Prostate gland (tissue), 2 donors: ENCODE results near the gene SPAG4.

Experiments used
- CTCF ChIP-seq, 4 experiments: fragments of 200-600 bp in 2 of 4; fragments of 450-650 bp in 2 of 4; sonication (generic) in 2 of 4; IDR thresholded peaks; 1 replicate in 3 of 4; 2 replicates in 1 of 4; pipeline ENCODE4 v1.5.1; 2016 to 2019; ENCODE audit warnings: antibody characterized with exemption in 4 of 4, mild to moderate bottlenecking in 2 of 4, moderate library complexity in 2 of 4
- POLR2A ChIP-seq: fragments of 450-650 bp; IDR thresholded peaks from one replicate; pipeline ENCODE4 v1.6.1; 2016; ENCODE audit warnings: antibody characterized with exemption, mild to moderate bottlenecking
- POLR2AphosphoS5 ChIP-seq: sonication (generic); formaldehyde crosslinking; IDR thresholded peaks from one replicate; pipeline ENCODE4 v1.6.1; 2017; ENCODE audit warnings: antibody characterized with exemption

GRCh38 chr20:35611482-35611881 lies 4.1 kb upstream of the SPAG4 start:
- TF ChIP-seq CTCF (IDR thresholded peaks at IDR 0.05): no peak
- no peak for TF ChIP-seq POLR2A
- no peak for TF ChIP-seq POLR2AphosphoS5
